H54 (cell line): ENCODE results near the gene PICK1.
"Not testable (repeated sequence)": the region's sequence is repeated elsewhere in the genome, so short reads cannot be mapped to it uniquely, and the experiment has no call there.

Experiments used
- DNase-seq: peaks from one replicate; pipeline ENCODE4 v3.0.0; 2011; ENCODE audit warnings: low spot score, mixed read lengths; ENCODE audit not compliant: insufficient read length
- FAIRE-seq: peaks from 3 replicates; lab custom pipeline; 2011; peaks lifted over from hg19 to GRCh38; lab: Jason Lieb, UNC
- POLR2A ChIP-seq: IDR thresholded peaks from 2 replicates; pipeline ENCODE4 v1.6.1; 2011; ENCODE audit warnings: low read depth, mild to moderate bottlenecking, low read length

Gene PICK1

DNA sequence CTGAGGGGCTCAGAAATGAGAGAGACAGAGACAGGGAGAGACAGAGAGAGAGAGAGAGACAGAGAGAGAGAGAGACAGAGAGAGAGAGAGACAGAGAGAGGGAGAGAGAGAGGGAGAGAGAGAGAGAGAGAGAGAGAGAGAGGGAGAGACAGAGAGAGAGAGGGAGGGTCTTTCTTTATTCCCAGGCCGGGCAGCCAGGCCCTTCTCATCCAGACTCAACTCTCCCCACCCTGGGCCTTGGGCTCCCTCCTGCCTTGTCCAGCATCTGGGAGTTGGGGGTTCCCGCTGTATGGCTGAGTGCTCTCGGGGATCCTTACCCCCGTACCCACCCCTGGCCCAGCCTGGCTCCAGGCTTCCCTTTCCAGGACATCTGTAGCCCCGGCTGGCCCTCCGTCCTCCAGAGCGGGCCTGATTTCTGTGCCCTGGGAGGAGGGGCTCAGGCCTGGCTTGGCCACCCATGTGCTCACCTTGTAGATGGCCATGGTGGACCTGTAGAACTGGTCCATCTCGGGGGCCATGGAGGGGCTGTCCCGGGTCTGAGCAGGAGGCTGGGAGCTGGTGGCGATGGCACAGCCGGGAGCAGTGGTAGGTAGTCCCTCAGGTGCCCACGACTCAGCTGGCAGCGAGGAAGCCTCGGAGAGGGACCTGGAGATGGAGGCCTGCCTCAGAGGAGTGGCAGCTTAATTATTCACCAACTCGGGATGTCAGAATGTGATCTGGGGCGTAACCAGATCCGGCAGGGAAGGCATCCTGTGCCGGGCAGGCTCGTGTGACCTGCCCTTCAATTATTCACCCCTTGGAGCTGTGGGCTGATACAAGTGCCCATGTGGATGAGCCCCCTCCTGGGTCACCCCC, 53.0 kb downstream of the PICK1 start, which contains the start of gene BAIAP2L2:
TSS of gene BAIAP2L2 (minus strand) at position 677 of the 855 bp plus-strand sequence. CDS start at position 518, 159 bp downstream.
- TF ChIP-seq POLR2A = no peak
- no peak for DNase-seq
- FAIRE-seq = no peak

DNA sequence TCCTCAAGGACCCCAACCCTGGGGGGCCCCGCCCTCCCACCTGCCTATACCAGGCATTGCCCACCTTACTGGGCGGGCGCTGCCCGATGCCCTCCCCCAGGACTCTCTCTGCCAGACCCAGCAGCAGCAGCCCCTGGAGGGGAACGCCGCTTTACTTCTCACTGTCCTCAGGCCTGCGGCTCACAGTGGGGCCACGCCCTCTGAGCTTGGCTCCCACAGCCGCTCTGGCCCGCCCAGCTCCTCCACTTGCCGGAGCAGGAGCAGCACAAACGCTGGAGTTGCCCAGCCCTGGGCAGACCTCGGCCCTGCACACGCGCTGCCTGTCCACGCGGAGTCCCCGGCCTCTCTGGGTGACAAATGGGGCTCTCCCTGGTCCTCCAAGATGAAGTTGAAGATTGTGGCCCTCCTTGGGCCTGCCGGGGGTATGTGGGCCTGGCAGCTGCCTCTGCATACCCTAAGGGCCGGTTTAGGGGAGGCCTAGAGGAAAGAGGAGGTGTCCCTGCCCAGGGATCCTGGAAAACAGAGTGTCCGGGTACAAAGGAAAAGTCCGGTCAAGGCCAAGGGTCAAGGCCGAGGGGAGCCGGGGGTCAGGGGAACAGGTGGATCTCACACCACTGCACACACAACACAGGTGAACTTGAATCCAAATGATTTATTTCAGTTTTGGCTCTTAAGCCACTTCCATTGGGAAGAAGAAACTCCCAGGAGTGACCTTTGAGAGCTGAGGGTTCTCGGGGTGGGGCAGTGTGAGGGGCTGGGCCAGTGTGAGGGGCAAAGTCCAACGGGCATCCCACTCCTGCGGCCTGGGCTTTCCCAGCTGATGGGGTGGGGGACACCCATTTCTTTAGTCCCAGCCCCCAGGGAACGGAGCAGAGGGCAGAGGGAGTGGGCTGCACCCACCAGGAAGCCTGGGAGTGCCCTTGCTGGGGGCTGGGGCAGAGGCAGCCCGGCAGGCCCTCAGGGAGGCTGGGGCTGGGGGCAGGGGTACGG, 54.0 kb downstream of the PICK1 start:
- DNase-seq (no peak), FAIRE-seq (no peak)
- no peak for TF ChIP-seq POLR2A

DNA sequence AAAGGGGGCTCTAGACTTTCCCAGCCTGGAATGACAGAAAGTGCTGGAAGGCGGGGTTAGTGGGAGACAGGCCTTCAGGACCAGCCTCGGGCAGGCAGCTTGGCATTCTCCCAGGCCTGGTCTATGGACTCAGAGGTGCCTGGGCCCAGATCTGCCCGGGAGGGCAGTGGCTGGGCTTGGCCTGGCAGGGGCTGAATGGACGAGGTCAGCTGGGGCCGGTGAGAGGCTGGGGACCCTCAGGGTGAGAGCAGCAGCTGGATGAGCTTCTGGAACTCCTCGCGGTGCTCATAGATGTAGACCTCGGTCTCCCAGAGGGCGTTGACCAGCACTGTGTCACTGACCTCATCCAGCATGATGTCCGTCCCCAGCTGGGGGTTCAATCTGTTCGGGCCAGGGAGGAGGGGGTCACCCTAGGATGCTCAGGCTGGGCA, 54.7 kb downstream of the PICK1 start:
- FAIRE-seq = no peak
- DNase-seq = no peak
- no peak for TF ChIP-seq POLR2A

DNA sequence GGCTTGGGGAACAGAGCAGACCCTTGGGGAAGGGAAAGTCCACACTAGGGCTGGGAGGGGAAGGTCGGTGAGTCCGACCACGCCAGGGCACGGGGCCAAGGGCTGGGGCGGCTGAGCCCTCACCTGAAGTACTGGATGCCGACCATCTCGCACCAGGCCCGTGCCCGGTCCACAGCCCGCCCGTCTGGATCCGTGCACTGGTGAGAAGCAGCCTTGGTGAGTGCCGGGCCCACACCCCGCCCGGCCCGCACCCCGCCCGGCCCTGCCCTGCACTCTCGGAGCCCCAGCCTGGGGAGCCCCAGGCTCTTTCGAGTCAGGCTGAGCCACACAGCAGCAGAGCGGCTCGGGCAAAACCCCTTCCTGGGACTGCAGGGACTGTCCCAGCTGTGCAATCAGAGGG, 55.2 kb downstream of the PICK1 start:
- DNase-seq = no peak
- no peak for TF ChIP-seq POLR2A
- no peak for FAIRE-seq

DNA sequence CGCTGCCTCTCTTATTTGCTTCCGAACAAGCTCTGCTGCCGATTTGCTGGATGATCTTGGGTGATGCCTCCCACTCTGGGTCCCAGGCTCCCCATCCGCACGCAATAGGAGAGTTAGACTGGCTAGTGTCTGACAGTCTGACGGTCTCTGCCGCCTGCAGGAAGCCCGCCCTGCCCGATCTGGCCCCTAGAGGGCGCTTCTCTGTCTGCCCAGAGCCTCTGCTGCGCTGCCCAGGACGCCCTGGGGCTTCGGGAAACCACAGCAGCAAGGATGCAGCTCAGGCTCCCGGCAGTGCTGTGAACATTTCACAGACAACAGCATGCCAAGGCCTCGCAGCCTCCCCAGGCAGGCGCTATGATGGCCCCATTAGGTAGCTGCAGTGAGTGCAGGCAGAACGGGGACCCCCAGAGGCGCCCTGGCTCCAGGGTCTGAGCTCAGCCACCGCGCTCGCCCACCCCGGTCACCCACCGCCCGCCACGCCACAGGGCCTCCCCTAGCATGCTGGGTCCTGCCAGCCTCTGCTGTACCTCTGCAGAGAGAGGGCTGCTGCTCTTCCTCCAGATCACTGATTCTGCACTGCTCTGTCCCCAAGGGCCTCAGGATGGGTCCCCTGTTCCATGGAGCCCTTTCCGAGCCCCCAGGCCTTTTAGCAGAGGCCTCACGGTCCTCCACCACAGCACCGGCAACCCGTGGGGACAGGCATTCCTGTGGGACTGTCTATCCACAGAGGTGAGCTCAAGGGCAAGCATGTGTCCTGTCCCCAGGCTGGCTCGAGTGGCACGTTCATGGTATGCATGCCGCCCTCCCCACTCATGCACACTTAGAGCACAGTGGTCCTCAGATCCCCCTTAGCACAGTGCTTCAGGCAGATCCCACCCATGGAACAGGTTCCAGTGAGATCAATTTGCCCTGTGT, 57.5 kb downstream of the PICK1 start:
- TF ChIP-seq POLR2A = no peak
- peak; percentile 95 for DNase-seq
- FAIRE-seq = peak; percentile 83

DNA sequence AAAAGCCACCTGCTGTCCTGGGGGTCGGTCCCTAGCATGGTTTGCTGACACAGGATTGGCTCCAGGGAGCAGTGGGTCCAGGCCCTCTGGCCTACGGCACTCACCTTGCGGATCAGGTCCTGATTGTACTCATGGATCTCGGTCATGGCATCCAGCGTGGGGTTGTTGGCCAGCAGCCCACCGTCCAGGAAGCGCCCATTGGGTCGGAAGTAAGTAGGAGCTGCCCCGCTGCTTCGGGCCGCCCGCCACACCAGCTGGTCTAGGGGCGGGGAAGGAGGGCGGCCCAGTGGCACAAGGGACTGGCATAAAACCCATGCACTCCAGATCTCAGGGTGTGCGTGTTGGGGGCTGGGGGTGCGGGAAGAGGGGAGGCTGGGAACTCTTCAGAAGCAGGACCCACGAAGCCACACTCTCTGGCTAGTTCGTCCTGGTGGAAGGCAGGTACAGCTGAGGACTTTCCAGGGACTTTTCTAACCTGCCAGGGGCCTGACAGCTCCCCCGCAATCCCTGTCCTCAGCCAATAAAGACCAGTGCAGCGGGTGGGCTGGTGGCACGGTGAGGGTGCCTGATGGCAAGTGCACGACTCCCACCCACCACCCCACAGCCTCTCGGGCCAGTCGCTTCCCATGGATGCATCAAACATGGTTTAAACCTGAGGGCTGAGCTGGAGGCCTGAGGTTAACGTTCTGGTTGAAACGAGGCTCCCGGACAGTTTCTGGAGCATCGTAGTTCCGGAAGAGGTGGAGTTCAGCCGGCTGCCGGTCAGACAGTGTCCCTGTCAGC, 58.4 kb downstream of the PICK1 start:
- TF ChIP-seq POLR2A = no peak
- DNase-seq (no peak), FAIRE-seq (no peak)

DNA sequence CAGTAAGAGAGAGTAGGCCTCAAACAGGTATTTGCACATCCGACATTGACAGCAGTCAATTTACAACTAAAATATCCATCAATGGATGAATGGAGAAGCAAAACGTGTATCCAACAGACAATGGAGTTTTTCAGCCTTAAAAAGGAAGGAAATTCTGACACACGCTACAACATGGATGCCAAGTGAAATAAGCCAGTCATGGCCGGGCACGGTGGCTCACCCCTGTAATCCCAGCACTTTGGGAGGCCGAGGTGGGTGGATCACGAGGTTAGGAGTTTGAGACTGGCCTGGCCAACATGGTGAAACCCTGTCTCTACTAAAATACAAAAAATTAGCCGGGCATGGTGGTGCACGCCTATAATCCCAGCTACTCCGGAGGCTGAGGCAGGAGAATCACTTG, 60.4 kb downstream of the PICK1 start:
- FAIRE-seq, DNase-seq: not testable (repeated sequence)

DNA sequence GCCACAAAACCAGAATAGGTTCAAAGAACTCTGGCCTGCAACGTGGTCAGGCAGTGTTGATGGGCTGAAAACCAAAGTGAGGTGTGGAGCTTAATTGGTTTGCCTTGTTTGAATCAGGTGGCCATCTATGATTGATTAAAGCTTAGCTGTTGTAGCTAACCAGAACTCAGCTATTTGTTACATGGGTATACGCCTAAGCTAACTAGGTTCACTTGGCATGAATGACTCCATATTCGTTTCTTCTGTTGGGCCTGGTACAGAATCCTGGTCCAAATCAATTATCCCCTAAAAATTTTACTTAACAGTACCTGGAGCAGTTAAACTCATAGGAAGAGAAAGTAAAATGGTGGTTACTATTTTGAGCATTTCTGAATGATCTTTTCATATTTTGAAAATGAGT, 61.0 kb downstream of the PICK1 start:
- FAIRE-seq = no peak
- no peak for DNase-seq
- TF ChIP-seq POLR2A = no peak

DNA sequence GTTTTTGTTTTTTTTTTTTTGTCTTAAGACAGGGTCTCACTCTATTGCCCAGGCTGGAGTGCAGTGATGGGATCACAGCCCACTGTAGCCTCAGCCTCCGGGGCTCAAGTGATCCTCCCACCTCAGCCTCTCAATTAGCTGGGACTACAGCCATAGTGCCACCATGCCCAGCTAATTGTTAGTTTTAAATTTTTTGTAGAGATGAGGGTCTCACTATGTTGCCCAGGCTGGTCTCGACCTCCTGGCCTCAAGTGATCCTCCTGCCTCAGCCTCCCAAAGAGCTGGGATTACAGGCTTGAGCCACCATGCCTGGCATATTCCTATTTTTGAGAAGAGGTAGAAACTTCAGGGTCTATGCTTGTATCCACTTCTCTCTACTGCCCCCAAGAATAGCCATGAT, 61.5 kb downstream of the PICK1 start:
- not testable (repeated sequence) for DNase-seq, FAIRE-seq

DNA sequence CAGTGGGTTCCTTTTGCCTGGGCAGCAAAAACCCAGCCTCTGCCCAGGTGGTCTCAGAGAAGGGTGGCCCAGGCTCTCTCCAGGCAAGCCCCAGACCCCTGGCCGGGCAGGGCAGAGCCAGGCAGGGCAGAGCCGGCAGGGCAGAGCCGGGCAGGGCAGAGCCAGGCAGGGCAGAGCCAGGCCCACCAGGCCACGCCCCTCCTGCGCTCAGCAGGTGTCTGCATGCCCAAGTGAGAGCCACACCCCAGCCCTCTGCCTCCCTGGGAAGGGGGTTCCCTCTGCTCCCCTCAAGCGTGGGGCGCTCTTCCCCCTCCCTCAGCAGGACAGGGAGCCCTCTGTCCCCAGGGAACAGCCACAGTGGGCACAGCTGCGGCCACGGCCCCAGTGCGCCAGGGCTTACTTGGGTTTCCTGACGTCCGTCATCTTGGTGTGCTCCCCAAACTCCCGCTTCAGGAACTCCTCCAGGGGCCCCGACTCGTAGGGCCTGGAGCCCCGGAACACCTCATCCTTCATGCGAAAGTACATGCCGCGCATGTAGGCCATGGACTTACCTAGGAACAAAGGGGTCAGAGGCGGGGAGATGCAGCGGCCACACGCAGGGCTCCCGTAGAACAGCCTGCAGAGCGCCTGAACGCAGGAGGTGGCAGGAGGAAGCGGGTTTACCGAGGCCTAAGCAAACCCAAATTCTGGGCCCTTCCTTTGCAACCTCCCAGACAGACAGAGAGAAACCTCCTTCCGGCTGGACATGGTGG, 63.3 kb downstream of the PICK1 start:
- DNase-seq (no peak), FAIRE-seq (no peak)

DNA sequence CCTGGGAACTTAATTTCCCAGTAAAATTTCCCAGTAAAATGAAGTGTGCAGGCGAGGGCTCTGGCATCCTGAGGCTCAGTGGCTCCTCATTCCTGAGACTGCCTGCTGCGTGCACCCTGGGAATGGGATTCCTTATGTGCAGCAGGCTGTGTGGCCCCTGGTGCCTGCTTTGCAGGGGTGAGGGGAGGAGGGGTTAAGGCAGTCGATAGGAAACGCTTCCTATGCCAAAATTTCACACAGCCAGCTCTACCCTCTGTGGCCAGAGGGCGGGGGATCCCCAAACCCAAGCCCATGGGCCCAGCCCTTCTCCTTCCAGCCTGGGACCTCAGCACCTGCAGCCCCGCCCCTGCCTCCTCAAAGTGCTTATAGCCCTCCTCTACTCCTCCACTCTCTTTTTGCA, 65.4 kb downstream of the PICK1 start:
- DNase-seq (no peak), FAIRE-seq (no peak)
- no peak for TF ChIP-seq POLR2A

More for the DNA sequence above, 63.3 kb downstream of the PICK1 start:
- no peak for TF ChIP-seq POLR2A

DNA sequence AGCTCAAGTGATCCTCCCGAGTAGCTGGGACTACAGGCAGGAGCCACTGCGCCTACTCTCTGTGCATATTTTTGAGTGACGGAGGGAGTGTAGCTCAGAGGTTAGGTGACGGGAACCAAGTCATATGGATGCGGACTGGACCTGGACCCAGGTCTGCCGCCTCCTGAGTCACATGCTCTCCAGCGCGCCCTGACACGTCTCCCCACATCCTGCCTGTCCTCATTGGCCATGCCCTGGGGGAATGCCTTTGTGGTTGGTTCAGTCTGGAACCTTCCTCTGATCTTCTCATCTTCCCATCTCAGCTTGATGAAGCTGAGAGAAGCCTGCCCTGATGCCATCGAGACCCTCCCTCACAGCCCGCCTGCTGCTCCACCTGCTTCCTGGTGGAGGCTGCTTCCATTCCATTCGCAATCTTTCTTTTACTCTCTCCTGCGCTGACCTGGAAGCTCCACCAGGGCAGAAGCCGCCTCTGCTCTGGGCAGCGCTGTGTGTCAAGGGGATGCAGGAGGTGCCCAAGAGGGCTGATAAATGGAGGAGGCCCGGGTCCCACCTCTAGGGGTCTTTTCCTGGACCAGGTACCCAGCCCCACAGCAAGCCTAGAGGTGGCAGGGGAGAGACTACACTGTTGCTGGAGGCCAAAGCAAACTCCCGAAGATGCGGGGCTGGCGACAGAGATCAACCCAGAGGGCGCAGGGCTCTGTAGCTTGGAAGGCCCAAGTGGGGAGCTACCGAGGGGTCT, 67.2 kb downstream of the PICK1 start:
- FAIRE-seq = no peak
- no peak for DNase-seq
- no peak for TF ChIP-seq POLR2A
